ENCODE data around the gene SSPN.

GRCh38 chr12:26297396-26298070 lies 102.2 kb downstream of the SSPN start:
- TF ChIP-seq CTCF (IDR thresholded peaks at IDR 0.05): no peak
- no peak for TF ChIP-seq EP300 (IDR thresholded peaks at IDR 0.05)
- no peak for TF ChIP-seq POLR2A (IDR thresholded peaks at IDR 0.05)
